Fibroblast of gingiva (primary cell): ENCODE data around the gene NEB.

Experiments used
- DNase-seq: peaks from one replicate; pipeline ENCODE4 v3.0.0-alpha.2; 2011; ENCODE audit warnings: low read depth

Gene NEB

GRCh38 chr2:151733771-151734672 is at the start of gene NEB:
NEB (minus strand) TSS chr2:151734476; CDS start chr2:151733156, 1,320 bp downstream.
- no peak for DNase-seq

GRCh38 chr2:151783133-151783520 is 48.9 kb upstream of the NEB start:
- DNase-seq, result no peak

DNA sequence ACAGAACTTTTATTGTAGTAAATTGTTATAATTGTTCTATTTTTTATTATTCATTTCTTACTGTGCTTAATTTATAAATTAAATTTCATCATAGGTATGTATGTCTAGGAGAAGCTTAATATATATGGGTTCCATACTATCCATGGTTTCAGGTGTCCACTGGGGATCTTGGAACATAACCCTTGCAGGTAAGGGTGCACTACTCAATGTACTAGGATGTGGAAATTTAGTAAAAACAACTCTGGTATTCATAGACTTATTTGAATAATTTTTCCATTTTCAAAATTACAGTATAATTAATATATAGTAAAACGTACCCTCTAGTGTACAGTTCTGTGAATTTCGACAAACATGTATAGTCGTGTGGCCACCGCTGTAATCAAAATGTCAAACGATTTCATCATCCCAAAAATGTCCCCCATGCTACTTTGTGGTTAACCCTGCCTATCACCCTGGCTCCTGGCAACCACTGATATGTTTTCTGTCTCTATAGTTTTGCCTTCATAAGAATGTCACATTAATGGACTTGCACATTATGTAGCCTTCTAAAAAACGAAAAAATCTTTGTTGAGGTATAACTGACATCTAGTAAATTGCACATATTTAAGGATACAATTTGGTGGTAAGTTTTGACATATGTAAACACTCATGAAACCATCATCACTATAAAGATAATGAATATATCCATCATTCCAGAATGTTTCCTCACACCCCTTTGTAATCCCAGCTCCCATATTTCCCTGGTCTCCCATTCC is 48.3 kb upstream of the NEB start:
- no peak for DNase-seq

DNA sequence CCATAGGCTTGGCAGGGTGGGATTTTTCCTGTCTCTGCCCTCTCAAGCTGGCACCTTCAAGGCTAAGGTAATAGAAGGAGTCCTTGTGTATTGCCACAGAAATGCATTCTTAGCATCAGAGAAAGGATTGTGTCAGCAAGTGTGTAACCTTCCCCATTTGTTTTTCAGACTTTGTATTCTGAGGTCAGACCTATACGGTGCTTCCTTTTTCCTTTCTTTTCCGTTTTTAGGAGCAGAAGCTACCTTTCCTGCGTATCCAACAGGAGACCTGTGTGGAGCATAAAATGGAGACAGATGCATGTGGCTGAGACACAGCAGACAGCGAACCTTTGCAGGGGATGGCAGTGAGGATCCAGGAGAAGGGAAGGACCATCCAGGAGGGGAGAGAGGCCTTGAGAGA is 47.4 kb upstream of the NEB start:
- no peak for DNase-seq

- no peak for DNase-seq
Measured at GRCh38 chr2:151780938-151781337, 46.7 kb upstream of the NEB start.

- DNase-seq, result no peak
Measured at GRCh38 chr2:151777935-151778334, 43.7 kb upstream of the NEB start.

- no peak for DNase-seq
Measured at GRCh38 chr2:151777487-151777886, 43.2 kb upstream of the NEB start.

- no peak for DNase-seq
Measured at GRCh38 chr2:151776367-151776766, 42.1 kb upstream of the NEB start.

- no peak for DNase-seq
Measured at GRCh38 chr2:151775057-151775740, 40.9 kb upstream of the NEB start.

DNA sequence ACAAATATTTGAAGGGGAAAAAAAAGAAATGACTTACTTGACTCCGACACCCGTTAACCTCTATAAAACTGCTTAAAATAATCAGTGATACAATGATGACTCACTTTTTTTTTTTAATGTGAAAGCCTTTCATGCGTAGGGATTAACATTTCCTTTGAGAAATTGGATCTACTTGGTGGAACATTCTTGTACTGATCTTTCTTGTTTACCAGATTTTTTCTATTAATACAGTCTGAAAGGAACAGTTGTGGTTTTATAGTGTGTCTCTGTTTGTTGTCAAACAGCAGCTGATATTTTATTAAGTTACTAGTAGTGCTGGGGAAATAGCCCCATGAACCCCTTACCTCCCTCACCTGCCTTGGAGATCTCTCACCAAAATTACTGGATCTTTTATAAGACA is 40.2 kb upstream of the NEB start:
- peak; percentile 79 for DNase-seq

- DNase-seq, result peak; percentile 82
Measured at GRCh38 chr2:151771599-151772358, 37.5 kb upstream of the NEB start.

- no peak for DNase-seq
Measured at GRCh38 chr2:151770995-151771394, 36.7 kb upstream of the NEB start.

- DNase-seq, result no peak
Measured at GRCh38 chr2:151769606-151770005, 35.3 kb upstream of the NEB start.

- no peak for DNase-seq
Measured at GRCh38 chr2:151767536-151767935, 33.3 kb upstream of the NEB start.

- no peak for DNase-seq
Measured at GRCh38 chr2:151766437-151767153, 32.3 kb upstream of the NEB start.

DNA sequence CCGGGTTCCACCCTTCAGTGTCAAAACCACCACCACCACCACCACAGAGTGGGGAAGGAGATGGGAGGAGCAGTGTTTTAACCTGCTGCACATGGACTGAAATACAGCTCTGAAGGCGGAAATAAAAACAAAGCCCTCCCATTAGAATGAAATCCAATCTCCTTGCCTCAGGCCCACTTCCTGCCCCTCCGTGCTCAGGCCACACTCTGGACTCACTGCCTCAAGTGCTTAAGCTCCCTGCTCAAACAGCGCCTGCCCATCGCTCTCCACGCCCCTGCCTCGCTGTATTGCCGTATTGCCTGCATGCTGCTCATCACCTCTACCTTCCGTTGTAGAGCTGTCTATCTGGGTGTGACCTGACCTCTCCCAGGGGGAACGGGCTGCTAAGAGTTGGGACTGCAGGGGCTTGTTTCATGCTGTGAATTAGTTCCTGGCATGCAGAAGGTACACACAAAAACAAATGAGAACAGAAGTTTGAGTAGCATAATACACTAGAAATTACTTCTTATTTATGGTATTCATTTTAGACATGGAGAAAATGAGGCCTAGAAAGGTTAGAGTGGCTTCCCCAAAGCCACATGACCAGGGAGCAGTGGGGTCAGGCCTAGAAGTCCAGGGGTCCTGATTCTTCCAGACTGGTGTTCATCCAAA is 31.6 kb upstream of the NEB start:
- no peak for DNase-seq

DNA sequence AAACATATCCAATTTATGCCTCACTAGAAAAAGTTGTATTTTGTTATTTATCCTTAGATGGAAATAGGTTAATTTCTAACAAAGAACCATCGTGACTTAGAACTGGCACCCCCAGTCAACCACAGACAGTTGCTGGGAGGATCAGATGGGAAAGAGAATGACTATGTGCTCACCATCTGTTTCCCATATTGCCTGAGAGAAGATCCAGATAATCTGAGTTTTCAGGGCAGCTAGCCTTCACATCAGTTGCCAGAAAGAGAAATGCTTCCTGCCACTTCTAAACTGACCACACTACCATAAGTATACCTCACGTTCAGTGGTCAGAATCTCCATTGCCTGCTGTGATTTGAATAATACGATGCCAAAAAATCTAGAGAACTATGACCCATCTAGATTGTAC is 28.4 kb upstream of the NEB start:
- DNase-seq, result peak; percentile 57

GRCh38 chr2:151761687-151762086 is 27.4 kb upstream of the NEB start:
- no peak for DNase-seq

GRCh38 chr2:151761193-151761592 is 26.9 kb upstream of the NEB start:
- DNase-seq, result no peak

DNA sequence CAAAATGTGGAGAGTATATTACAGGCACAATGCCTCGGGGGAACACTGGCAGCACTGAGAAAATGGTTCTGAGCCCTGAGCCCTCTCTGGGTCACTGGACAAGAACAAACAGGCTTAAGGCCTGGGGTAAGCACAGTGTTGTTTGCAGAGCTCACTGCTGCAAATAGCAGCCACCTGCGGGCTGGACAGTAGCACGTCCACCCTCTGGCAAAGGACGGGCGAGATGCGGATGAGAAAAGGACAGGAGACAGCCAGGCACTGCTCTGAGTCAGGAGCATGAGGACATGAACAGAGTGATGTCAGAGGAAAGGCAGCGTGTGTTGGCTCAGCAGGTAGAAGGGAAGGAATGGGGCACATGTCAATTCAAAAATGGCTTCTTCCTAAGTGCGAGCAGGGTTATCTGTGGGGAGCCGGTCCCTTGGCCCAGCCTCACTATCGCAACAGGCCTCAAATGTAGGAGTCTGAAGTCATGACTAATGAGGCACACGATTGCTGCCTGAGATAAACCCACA is 25.9 kb upstream of the NEB start:
- no peak for DNase-seq

DNA sequence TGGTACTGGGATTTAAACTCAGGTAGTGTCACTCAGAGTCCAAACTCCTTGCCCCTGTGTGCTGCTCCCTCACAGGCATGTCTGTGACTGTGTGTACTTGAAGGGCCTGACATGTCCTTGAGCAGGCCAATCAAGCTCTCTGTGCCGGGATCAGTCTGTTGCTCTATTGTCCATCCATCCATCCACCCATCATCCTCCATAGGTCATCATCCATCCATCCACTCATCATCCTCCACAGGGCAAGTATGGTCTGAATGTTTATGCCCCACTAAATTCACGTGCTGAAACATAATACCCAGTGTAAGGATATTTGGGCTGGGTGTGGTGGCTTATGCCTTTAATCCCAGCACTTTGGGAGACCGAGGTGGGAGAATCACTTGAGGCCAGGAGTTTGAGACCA is 24.5 kb upstream of the NEB start:
- no peak for DNase-seq
